ENCODE results near the gene GATAD2A. TPM values are rescaled to one million over a fixed set of nuclear protein-coding genes. Genes with fewer than 3 reads are reported as not detected.
"Not testable (repeated sequence)": the region's sequence is repeated elsewhere in the genome, so short reads cannot be mapped to it uniquely, and the experiment has no call there.

GATAD2A gene
- total RNA-seq, 1 donor from 2014 or later = 102 TPM

DNA sequence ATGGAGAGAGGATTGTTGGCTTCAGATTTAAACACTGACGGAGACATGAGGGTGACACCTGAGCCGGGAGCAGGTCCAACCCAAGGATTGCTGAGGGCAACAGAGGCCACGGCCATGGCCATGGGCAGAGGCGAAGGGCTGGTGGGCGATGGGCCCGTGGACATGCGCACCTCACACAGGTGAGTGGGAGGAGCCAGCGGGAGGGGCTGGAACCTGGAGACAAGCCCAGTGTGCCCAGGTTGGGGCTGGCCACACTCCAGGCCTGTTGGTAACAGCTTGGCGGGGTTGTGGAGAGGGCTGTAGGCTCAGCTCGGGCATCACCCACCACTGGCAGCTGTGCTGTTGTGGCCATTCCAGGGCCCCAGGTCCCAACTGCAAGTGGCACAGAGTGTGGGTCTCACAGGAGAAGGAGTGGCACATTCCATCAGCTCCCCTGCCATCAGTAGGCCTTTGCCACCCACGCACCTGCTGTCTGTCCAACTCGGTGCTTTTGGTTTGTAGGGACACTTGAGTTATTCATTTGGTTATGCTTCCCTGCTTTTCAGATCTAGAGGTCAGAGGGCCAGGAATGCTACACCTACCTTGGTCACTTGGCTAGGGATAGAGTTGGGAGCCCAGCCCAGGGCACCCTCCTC lies 60.1 kb downstream of the GATAD2A start:
- H3K27me3 Mint-ChIP-seq = no peaks in the 10 kb centered on the region
- H3K27ac Mint-ChIP-seq = peak overlapping the region; percentile 95
- H3K4me3 Mint-ChIP-seq = peak overlapping the region; percentile 73
- TF ChIP-seq, protein P1, sequence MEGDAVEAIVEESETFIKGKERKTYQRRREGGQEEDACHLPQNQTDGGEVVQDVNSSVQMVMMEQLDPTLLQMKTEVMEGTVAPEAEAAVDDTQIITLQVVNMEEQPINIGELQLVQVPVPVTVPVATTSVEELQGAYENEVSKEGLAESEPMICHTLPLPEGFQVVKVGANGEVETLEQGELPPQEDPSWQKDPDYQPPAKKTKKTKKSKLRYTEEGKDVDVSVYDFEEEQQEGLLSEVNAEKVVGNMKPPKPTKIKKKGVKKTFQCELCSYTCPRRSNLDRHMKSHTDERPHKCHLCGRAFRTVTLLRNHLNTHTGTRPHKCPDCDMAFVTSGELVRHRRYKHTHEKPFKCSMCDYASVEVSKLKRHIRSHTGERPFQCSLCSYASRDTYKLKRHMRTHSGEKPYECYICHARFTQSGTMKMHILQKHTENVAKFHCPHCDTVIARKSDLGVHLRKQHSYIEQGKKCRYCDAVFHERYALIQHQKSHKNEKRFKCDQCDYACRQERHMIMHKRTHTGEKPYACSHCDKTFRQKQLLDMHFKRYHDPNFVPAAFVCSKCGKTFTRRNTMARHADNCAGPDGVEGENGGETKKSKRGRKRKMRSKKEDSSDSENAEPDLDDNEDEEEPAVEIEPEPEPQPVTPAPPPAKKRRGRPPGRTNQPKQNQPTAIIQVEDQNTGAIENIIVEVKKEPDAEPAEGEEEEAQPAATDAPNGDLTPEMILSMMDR (conservative IDR thresholded peaks at IDR 0.05) = no peak
- DNase-seq (ENCODE audit: extremely low spot score, unreplicated experiment) = no peak
- peaks cover 16% of the 10 kb centered on the region for H3K9me3 Mint-ChIP-seq
- H3K4me1 Mint-ChIP-seq (ENCODE audit: unreplicated experiment) = peaks cover 46% of the 10 kb centered on the region
- peaks cover 46% of the 10 kb centered on the region for H3K36me3 Mint-ChIP-seq

DNA sequence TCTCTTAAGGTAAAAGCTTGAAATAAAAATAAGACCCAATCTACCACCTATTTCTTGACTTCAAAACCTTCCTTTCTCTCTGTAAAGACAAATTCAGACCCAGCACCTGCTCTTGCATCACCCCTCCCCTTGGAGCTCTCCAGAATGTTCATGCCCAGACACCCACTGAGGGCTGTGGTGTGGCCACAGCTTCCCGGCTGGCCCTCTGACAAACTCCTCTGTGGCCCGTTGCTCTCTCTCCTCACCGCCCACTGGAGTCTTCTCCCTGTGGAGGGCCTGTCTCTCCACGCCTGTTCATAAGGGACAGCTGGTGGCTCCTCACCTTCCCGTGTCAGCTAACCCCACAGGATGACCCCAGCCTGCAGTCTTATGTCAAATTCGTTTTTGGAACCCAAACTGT lies 60.7 kb downstream of the GATAD2A start:
- Mint-ChIP-seq H3K4me3 (peak overlapping the region; percentile 73), H3K27ac (peak overlapping the region; percentile 56), H3K27me3 (no peaks in the 10 kb centered on the region), H3K4me1 (ENCODE audit: unreplicated experiment) (peaks cover 40% of the 10 kb centered on the region), H3K9me3 (peaks cover 16% of the 10 kb centered on the region), H3K36me3 (peaks cover 48% of the 10 kb centered on the region)
- TF ChIP-seq, protein P1 (conservative IDR thresholded peaks at IDR 0.05) = no peak
- no peak for DNase-seq (ENCODE audit: extremely low spot score, unreplicated experiment)

DNA sequence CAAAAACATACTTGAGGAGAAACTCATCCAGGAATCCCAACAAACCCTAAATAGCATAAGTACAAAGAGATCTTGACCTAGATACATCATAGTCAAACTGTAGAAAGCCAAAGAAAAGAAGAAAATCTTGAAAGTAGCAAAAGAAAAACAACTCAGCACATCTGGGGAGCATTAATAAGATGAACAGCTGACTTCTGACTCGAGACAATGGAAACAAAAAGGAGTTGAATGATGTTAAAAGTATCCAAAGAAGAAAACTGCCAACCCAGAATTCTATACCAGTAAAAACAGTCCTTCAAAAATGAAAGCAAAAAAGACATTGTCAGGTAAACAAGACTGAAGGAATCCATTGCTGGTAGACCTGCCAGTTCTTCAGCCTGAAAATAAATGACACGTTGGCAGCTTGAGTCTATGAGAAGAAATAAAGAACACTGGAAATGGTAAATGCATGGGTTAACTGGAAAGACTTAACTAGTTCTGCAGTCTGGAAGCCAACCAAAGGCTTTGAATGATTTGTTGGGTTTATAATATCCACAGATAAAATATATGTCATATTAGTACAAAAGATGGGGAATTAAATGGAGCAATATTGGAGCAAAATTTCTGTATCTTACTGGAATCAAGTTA lies 63.1 kb downstream of the GATAD2A start:
- no peak for DNase-seq (ENCODE audit: extremely low spot score, unreplicated experiment)
- TF ChIP-seq, protein P1 (conservative IDR thresholded peaks at IDR 0.05) = no peak
- peak overlapping the region; percentile 70 for H3K27ac Mint-ChIP-seq
- H3K9me3 Mint-ChIP-seq = peaks cover 16% of the 10 kb centered on the region
- peak overlapping the region; percentile 40 for H3K4me3 Mint-ChIP-seq
- peaks cover 51% of the 10 kb centered on the region for H3K36me3 Mint-ChIP-seq
- H3K4me1 Mint-ChIP-seq (ENCODE audit: unreplicated experiment) = peaks cover 20% of the 10 kb centered on the region
- H3K27me3 Mint-ChIP-seq = no peaks in the 10 kb centered on the region

DNA sequence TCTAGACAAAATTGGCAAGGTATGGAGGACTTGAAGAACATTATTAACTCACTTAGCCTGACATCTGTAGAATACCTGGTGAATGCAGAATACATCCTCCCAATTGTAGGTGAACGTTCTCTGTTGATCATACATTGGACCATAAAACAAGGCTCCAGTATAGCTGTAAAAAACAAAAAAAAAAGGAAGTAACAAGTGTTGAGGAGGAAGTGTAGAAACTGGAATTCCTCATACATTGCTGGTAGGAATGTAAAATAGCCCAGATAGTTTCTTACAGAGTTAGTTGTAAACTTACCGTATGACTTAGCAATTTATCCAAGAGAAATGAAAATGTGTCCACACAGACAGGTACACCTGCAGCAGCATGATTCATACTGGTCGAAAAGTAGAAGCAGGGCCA lies 65.1 kb downstream of the GATAD2A start:
- Mint-ChIP-seq H3K27ac (peak overlapping the region; percentile 36), H3K9me3 (peaks cover 16% of the 10 kb centered on the region), H3K4me3 (no peak overlapping the region), H3K36me3 (peaks cover 41% of the 10 kb centered on the region), H3K27me3 (no peaks in the 10 kb centered on the region), H3K4me1 (ENCODE audit: unreplicated experiment) (peaks cover 14% of the 10 kb centered on the region)
- TF ChIP-seq, protein P1 (conservative IDR thresholded peaks at IDR 0.05) = no peak
- no peak for DNase-seq (ENCODE audit: extremely low spot score, unreplicated experiment)

DNA sequence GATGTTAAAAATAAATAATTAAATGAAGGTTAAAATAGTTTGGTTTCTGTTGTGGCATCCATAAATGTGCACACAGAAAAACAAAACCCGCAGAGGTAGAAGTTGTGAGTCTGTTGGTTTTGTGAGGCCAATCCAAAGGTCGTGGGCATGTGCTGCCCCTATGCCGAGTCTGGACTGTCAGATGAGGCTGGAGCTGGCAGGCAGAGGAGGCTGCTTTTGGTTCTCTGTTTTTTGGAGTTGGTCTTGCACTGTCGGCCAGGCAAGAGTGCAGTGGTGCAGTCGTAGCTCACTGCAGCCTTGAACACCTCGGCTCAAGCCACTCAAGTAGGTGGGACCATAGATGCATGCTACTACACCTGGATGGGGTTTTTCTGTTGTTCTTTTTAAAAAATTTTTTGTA lies 66.2 kb downstream of the GATAD2A start:
- H3K36me3 Mint-ChIP-seq = peaks cover 34% of the 10 kb centered on the region
- peak overlapping the region; percentile 68 for H3K27ac Mint-ChIP-seq
- TF ChIP-seq, protein P1 (conservative IDR thresholded peaks at IDR 0.05) = no peak
- peaks cover 8% of the 10 kb centered on the region for H3K9me3 Mint-ChIP-seq
- H3K4me1 Mint-ChIP-seq (ENCODE audit: unreplicated experiment) = peaks cover 14% of the 10 kb centered on the region
- DNase-seq (ENCODE audit: extremely low spot score, unreplicated experiment) = no peak
- no peaks in the 10 kb centered on the region for H3K27me3 Mint-ChIP-seq
- no peak overlapping the region for H3K4me3 Mint-ChIP-seq

DNA sequence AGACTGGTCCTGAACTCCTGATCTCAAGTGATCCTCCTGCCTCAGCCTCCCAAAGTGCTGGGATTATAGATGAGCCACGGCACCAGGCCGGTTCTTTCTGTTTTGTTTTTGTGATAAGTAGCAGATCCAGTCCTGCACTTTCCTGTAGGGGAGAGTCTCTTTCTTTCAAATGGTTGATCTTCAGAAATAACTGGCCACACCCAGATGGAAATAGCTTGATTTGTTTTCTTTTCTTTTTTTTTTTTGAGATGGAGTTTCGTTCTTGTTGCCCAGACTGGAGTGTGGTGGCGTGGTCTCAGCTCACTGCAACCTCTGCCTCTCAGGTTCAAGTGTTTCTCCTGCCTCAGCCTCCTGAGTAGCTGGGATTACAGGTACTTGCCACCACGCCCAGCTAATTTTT lies 66.6 kb downstream of the GATAD2A start:
- not testable (repeated sequence) for H3K27me3 Mint-ChIP-seq; DNase-seq (ENCODE audit: extremely low spot score, unreplicated experiment); H3K9me3 Mint-ChIP-seq; H3K4me3 Mint-ChIP-seq
- Mint-ChIP-seq H3K36me3 (peaks cover 30% of the 10 kb centered on the region), H3K27ac (peak overlapping the region; percentile 68), H3K4me1 (ENCODE audit: unreplicated experiment) (peaks cover 18% of the 10 kb centered on the region)

Data from type B pancreatic cell (in vitro differentiated cells).